Measurements from ENCODE around the gene TBCD.

- TF ChIP-seq CTCF (conservative IDR thresholded peaks at IDR 0.05 in 1 of 2, IDR thresholded peaks at IDR 0.05 in 1 of 2; ENCODE audit: extremely low read depth in 1 of 2, insufficient read depth in 1 of 2, low read depth in 1 of 2, low read length in 2 of 2), result no peak
- TF ChIP-seq EZH2 (IDR thresholded peaks at IDR 0.05; ENCODE audit: borderline replicate concordance, low read length), result no peak
These were observed 187.2 kb downstream of the TBCD start for GRCh38 chr17:82938873-82939620.

Data from mammary epithelial cell (primary cell).